Measurements from ENCODE around the gene BTBD19. TPM values are rescaled to one million over a fixed set of nuclear protein-coding genes. Genes with fewer than 3 reads are reported as not detected.
A peak's percentile ranks its signal among the peaks of the same experiment; 100 is the strongest.

BTBD19 gene
- total RNA-seq, 2 experiments from 2014 or later: 6.0 to 7.7 TPM

GRCh38 chr1:44780583-44781121, 27.7 kb upstream of the BTBD19 start:
- no peak for DNase-seq
- H3K4me1 Mint-ChIP-seq: peaks cover 59% of the 10 kb centered on the region
- no peak overlapping the region for H3K4me3 Mint-ChIP-seq
- POLR2A ChIA-PET: no interaction called here
- H3K27me3 Mint-ChIP-seq: no peaks in the 10 kb centered on the region
- CTCF ChIA-PET: interaction anchor here (1.0 to 2.0 kb wide), 5 partner anchors 10 to 20 kb away, joined by 3 to 8 read pairs (median 5); partner anchors contain the start of gene PLK3
- no peak overlapping the region for H3K27ac Mint-ChIP-seq
- H3K36me3 Mint-ChIP-seq (ENCODE audit: low read depth): peaks cover 61% of the 10 kb centered on the region
- H3K9me3 Mint-ChIP-seq: no peaks in the 10 kb centered on the region

- H3K4me1 Mint-ChIP-seq: peaks cover 47% of the 10 kb centered on the region
- H3K36me3 Mint-ChIP-seq (ENCODE audit: low read depth): peaks cover 30% of the 10 kb centered on the region
- peak overlapping the region; percentile 58 for H3K4me3 Mint-ChIP-seq
- DNase-seq: no peak
- H3K27ac Mint-ChIP-seq: peak overlapping the region; percentile 84
- ChIA-PET CTCF (interaction anchor here (0.7 to 5.0 kb wide), 9 partner anchors 8 to 520 kb away, joined by 3 to 23 read pairs (median 7); partner anchors contain the start of genes HECTD3, PLK3, RNU5D-1 and RPS8), POLR2A (no interaction called here)
- no peaks in the 10 kb centered on the region for H3K9me3 Mint-ChIP-seq
- H3K27me3 Mint-ChIP-seq: no peaks in the 10 kb centered on the region
Measured at GRCh38 chr1:44783697-44784093, 24.6 kb upstream of the BTBD19 start.

- CTCF ChIA-PET: interaction anchor here (0.6 to 5.0 kb wide), 14 partner anchors 9 to 572 kb away, joined by 3 to 23 read pairs (median 4); partner anchors contain the start of genes HECTD3, PLK3, RNU5D-1 and RPS8
- Mint-ChIP-seq H3K36me3 (ENCODE audit: low read depth) (peaks cover 25% of the 10 kb centered on the region), H3K4me3 (peak overlapping the region; percentile 58), H3K4me1 (peaks cover 43% of the 10 kb centered on the region), H3K27ac (peak overlapping the region; percentile 84), H3K9me3 (no peaks in the 10 kb centered on the region), H3K27me3 (no peaks in the 10 kb centered on the region)
- DNase-seq: no peak
- POLR2A ChIA-PET: interaction anchor here (1.0 kb wide), 2 partner anchors 35 to 63 kb away, joined by 3 read pairs; no protein-coding TSS in a partner anchor
Measured at GRCh38 chr1:44784094-44785028, 24.0 kb upstream of the BTBD19 start.

GRCh38 chr1:44785029-44785380, 23.3 kb upstream of the BTBD19 start:
- ChIA-PET POLR2A (interaction anchor here (1.0 kb wide), 2 partner anchors 34 to 64 kb away, joined by 3 read pairs; no protein-coding TSS in a partner anchor), CTCF (interaction anchor here (0.6 to 5.0 kb wide), 15 partner anchors 8 to 229 kb away, joined by 3 to 23 read pairs (median 4); partner anchors contain the start of genes HECTD3, PLK3, RNU5D-1 and RPS8)
- no peak for DNase-seq
- Mint-ChIP-seq H3K27me3 (no peaks in the 10 kb centered on the region), H3K9me3 (no peaks in the 10 kb centered on the region), H3K4me1 (peaks cover 41% of the 10 kb centered on the region), H3K4me3 (peak overlapping the region; percentile 56), H3K27ac (peak overlapping the region; percentile 78), H3K36me3 (ENCODE audit: low read depth) (peaks cover 23% of the 10 kb centered on the region)

- peak overlapping the region; percentile 56 for H3K4me3 Mint-ChIP-seq
- H3K4me1 Mint-ChIP-seq: peaks cover 36% of the 10 kb centered on the region
- no peak for DNase-seq
- H3K36me3 Mint-ChIP-seq (ENCODE audit: low read depth): peaks cover 17% of the 10 kb centered on the region
- no peaks in the 10 kb centered on the region for H3K9me3 Mint-ChIP-seq
- ChIA-PET POLR2A (no interaction called here), CTCF (interaction anchor here (0.6 to 5.0 kb wide), 10 partner anchors 10 to 186 kb away, joined by 3 to 23 read pairs (median 4); partner anchors contain the start of genes PLK3, RNU5D-1 and RPS8)
- peak overlapping the region; percentile 78 for H3K27ac Mint-ChIP-seq
- no peaks in the 10 kb centered on the region for H3K27me3 Mint-ChIP-seq
Measured at GRCh38 chr1:44785501-44786137, 22.7 kb upstream of the BTBD19 start.

- CTCF ChIA-PET: interaction anchor here (0.6 to 5.0 kb wide), 15 partner anchors 10 to 545 kb away, joined by 3 to 23 read pairs (median 3); partner anchors contain the start of genes BTBD19, PLK3 and RPS8
- Mint-ChIP-seq H3K9me3 (no peaks in the 10 kb centered on the region), H3K27ac (peak overlapping the region; percentile 78), H3K4me1 (peaks cover 35% of the 10 kb centered on the region), H3K27me3 (no peaks in the 10 kb centered on the region), H3K4me3 (peak overlapping the region; percentile 56), H3K36me3 (ENCODE audit: low read depth) (peaks cover 10% of the 10 kb centered on the region)
- DNase-seq: peak; percentile 72
- POLR2A ChIA-PET: interaction anchor here (0.5 kb wide), 1 partner anchor 1438 kb away, joined by 4 read pairs; no protein-coding TSS in a partner anchor
Measured at GRCh38 chr1:44786138-44786840, 22.0 kb upstream of the BTBD19 start.

- Mint-ChIP-seq H3K4me1 (peaks cover 32% of the 10 kb centered on the region), H3K9me3 (no peaks in the 10 kb centered on the region), H3K4me3 (peak overlapping the region; percentile 56), H3K27ac (peak overlapping the region; percentile 78), H3K36me3 (ENCODE audit: low read depth) (peaks cover 5% of the 10 kb centered on the region), H3K27me3 (no peaks in the 10 kb centered on the region)
- POLR2A ChIA-PET: interaction anchor here (0.5 to 1.4 kb wide), 2 partner anchors 13 to 1439 kb away, joined by 3 to 4 read pairs; partner anchors contain the start of gene PLK3
- CTCF ChIA-PET: interaction anchor here (0.6 to 5.0 kb wide), 9 partner anchors 10 to 544 kb away, joined by 3 to 23 read pairs (median 3); partner anchors contain the start of genes BTBD19, PLK3 and RPS8
- DNase-seq: no peak
Measured at GRCh38 chr1:44786841-44787426, 21.4 kb upstream of the BTBD19 start.

- Mint-ChIP-seq H3K36me3 (ENCODE audit: low read depth) (peaks cover 3% of the 10 kb centered on the region), H3K27ac (no peak overlapping the region), H3K9me3 (no peaks in the 10 kb centered on the region), H3K27me3 (no peaks in the 10 kb centered on the region), H3K4me1 (peaks cover 32% of the 10 kb centered on the region), H3K4me3 (no peak overlapping the region)
- ChIA-PET POLR2A (interaction anchor here (0.8 to 1.4 kb wide), 2 partner anchors 13 to 57 kb away, joined by 3 read pairs; partner anchors contain the start of gene PLK3), CTCF (interaction anchor here (0.9 to 5.0 kb wide), 6 partner anchors 12 to 137 kb away, joined by 3 to 23 read pairs (median 8); partner anchors contain the start of genes BTBD19, PLK3, RNU5D-1 and RPS8)
- no peak for DNase-seq
Measured at GRCh38 chr1:44787506-44787905, 20.8 kb upstream of the BTBD19 start.

GRCh38 chr1:44788120-44788860, 20.0 kb upstream of the BTBD19 start, which contains the start of gene BEST4:
TSS of gene BEST4 (minus strand) at chr1:44788170. CDS start at chr1:44787705, 465 bp downstream.
- POLR2A ChIA-PET: interaction anchor here (0.8 to 1.4 kb wide), 2 partner anchors 12 to 58 kb away, joined by 3 read pairs; partner anchors contain the start of gene PLK3
- H3K4me3 Mint-ChIP-seq: no peak within 1 kb of the TSS

GRCh38 chr1:44790968-44791801, 17.1 kb upstream of the BTBD19 start:
- Mint-ChIP-seq H3K27me3 (no peaks in the 10 kb centered on the region), H3K27ac (no peak overlapping the region), H3K4me1 (peaks cover 7% of the 10 kb centered on the region)

More at GRCh38 chr1:44788120-44788860, 20.0 kb upstream of the BTBD19 start, which contains the start of gene BEST4:
- no peaks in the 10 kb centered on the region for H3K36me3 Mint-ChIP-seq (ENCODE audit: low read depth)
- H3K9me3 Mint-ChIP-seq: no peaks in the 10 kb centered on the region
- H3K27me3 Mint-ChIP-seq: no peaks in the 10 kb centered on the region
- DNase-seq: no peak
- peak within 1 kb of the TSS; percentile 19 for H3K27ac Mint-ChIP-seq
- CTCF ChIA-PET: interaction anchor here (0.9 to 2.7 kb wide), 5 partner anchors 11 to 67 kb away, joined by 4 to 18 read pairs (median 6); partner anchors contain the start of genes BTBD19, PLK3, RNU5D-1 and RPS8
- peaks cover 28% of the 10 kb centered on the region for H3K4me1 Mint-ChIP-seq

More at GRCh38 chr1:44790968-44791801, 17.1 kb upstream of the BTBD19 start:
- H3K9me3 Mint-ChIP-seq: no peaks in the 10 kb centered on the region
- CTCF ChIA-PET: interaction anchor here (1.1 to 2.4 kb wide), 7 partner anchors 8 to 220 kb away, joined by 3 to 10 read pairs (median 4); partner anchors contain the start of genes HECTD3, PLK3 and RNU5D-1
- DNase-seq: no peak
- H3K4me3 Mint-ChIP-seq: no peak overlapping the region
- H3K36me3 Mint-ChIP-seq (ENCODE audit: low read depth): no peaks in the 10 kb centered on the region
- POLR2A ChIA-PET: interaction anchor here (0.6 kb wide), 1 partner anchor 28 kb away, joined by 5 read pairs; no protein-coding TSS in a partner anchor

Measured in activated CD4-positive, alpha-beta T cell treated with anti-CD3 and anti-CD28 coated beads, Interleukin-2, amount 10 ng/mL, durations not matched to agents 7 days and 5 days (primary cell).